ENCODE measurements around the gene ENO2. TPM values are rescaled to one million over a fixed set of nuclear protein-coding genes. Genes with fewer than 3 reads are reported as not detected.
A peak's percentile ranks its signal among the peaks of the same experiment; 100 is the strongest.

Gene ENO2
- total RNA-seq, 1 donor from 2014 or later = 182 TPM

DNA sequence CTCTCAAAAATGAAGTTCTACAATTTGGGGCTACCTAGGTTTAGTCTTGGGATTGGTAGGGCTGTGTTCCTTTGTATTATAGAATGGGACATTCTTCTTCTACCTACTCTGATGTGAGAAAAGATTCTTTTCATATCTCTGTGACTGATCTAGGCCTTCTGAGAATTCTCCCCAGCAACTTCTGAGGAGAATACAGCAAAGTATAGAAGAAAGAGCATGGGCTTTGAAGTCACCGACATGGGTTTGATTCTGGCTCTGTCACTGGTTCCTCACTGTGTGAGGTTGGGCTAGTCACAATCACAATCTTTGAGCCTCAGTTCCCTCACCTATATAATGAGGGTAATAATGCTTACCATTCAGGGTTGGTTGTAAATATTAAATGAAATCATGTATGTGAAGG is 18.4 kb downstream of the ENO2 start:
- TF ChIP-seq, protein P1, sequence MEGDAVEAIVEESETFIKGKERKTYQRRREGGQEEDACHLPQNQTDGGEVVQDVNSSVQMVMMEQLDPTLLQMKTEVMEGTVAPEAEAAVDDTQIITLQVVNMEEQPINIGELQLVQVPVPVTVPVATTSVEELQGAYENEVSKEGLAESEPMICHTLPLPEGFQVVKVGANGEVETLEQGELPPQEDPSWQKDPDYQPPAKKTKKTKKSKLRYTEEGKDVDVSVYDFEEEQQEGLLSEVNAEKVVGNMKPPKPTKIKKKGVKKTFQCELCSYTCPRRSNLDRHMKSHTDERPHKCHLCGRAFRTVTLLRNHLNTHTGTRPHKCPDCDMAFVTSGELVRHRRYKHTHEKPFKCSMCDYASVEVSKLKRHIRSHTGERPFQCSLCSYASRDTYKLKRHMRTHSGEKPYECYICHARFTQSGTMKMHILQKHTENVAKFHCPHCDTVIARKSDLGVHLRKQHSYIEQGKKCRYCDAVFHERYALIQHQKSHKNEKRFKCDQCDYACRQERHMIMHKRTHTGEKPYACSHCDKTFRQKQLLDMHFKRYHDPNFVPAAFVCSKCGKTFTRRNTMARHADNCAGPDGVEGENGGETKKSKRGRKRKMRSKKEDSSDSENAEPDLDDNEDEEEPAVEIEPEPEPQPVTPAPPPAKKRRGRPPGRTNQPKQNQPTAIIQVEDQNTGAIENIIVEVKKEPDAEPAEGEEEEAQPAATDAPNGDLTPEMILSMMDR (IDR thresholded peaks at IDR 0.05; ENCODE audit: partially characterized antibody, unreplicated experiment) = no peak
- H3K4me1 Mint-ChIP-seq (ENCODE audit: low read depth, unreplicated experiment) = peaks cover 7% of the 10 kb centered on the region
- H3K4me3 Mint-ChIP-seq (ENCODE audit: unreplicated experiment) = no peak overlapping the region
- H3K27me3 Mint-ChIP-seq (ENCODE audit: unreplicated experiment) = peaks cover 13% of the 10 kb centered on the region
- peaks cover 6% of the 10 kb centered on the region for H3K36me3 Mint-ChIP-seq (ENCODE audit: unreplicated experiment)
- H3K27ac Mint-ChIP-seq (ENCODE audit: unreplicated experiment) = no peak overlapping the region
- no peak for DNase-seq
- peaks cover 21% of the 10 kb centered on the region for H3K9me3 Mint-ChIP-seq (ENCODE audit: unreplicated experiment)

GRCh38 chr12:6934110-6934509 is 19.7 kb downstream of the ENO2 start:
- Mint-ChIP-seq H3K36me3 (ENCODE audit: unreplicated experiment) (peaks cover 7% of the 10 kb centered on the region), H3K4me1 (ENCODE audit: low read depth, unreplicated experiment) (peaks cover 10% of the 10 kb centered on the region), H3K27ac (ENCODE audit: unreplicated experiment) (no peak overlapping the region), H3K27me3 (ENCODE audit: unreplicated experiment) (peaks cover 11% of the 10 kb centered on the region), H3K9me3 (ENCODE audit: unreplicated experiment) (peaks cover 19% of the 10 kb centered on the region), H3K4me3 (ENCODE audit: unreplicated experiment) (peak overlapping the region; percentile 25)
- TF ChIP-seq, protein P1 (IDR thresholded peaks at IDR 0.05; ENCODE audit: partially characterized antibody, unreplicated experiment) = no peak
- no peak for DNase-seq

- Mint-ChIP-seq H3K4me1 (ENCODE audit: low read depth, unreplicated experiment) (peaks cover 6% of the 10 kb centered on the region), H3K27ac (ENCODE audit: unreplicated experiment) (peak overlapping the region; percentile 60), H3K27me3 (ENCODE audit: unreplicated experiment) (peaks cover 18% of the 10 kb centered on the region), H3K4me3 (ENCODE audit: unreplicated experiment) (peak overlapping the region; percentile 8), H3K36me3 (ENCODE audit: unreplicated experiment) (peaks cover 11% of the 10 kb centered on the region), H3K9me3 (ENCODE audit: unreplicated experiment) (peaks cover 21% of the 10 kb centered on the region)
- TF ChIP-seq, protein P1 (IDR thresholded peaks at IDR 0.05; ENCODE audit: partially characterized antibody, unreplicated experiment) = no peak
- no peak for DNase-seq
These were observed 21.2 kb downstream of the ENO2 start for GRCh38 chr12:6935371-6936193.

- peak overlapping the region; percentile 49 for H3K4me3 Mint-ChIP-seq (ENCODE audit: unreplicated experiment)
- H3K4me1 Mint-ChIP-seq (ENCODE audit: low read depth, unreplicated experiment) = peaks cover 5% of the 10 kb centered on the region
- DNase-seq = no peak
- H3K36me3 Mint-ChIP-seq (ENCODE audit: unreplicated experiment) = peaks cover 13% of the 10 kb centered on the region
- no peak overlapping the region for H3K27ac Mint-ChIP-seq (ENCODE audit: unreplicated experiment)
- peaks cover 20% of the 10 kb centered on the region for H3K9me3 Mint-ChIP-seq (ENCODE audit: unreplicated experiment)
- TF ChIP-seq, protein P1 (IDR thresholded peaks at IDR 0.05; ENCODE audit: partially characterized antibody, unreplicated experiment) = no peak
- H3K27me3 Mint-ChIP-seq (ENCODE audit: unreplicated experiment) = peaks cover 18% of the 10 kb centered on the region
These were observed 21.8 kb downstream of the ENO2 start for GRCh38 chr12:6936194-6936635.

Measured in glutamatergic neuron (in vitro differentiated cells).